ENCODE results near the gene NUSAP1. TPM values are rescaled to one million over a fixed set of nuclear protein-coding genes. Genes with fewer than 3 reads are reported as not detected.

The NUSAP1 gene
- total RNA-seq, 1 experiment from 2014 or later, result 146 TPM

- CTCF ChIA-PET, result no interaction called here
Measured at GRCh38 chr15:41340189-41340695, 7.6 kb downstream of the NUSAP1 start.

More at GRCh38 chr15:41340189-41340695, 7.6 kb downstream of the NUSAP1 start:
- Histone ChIP-seq H3K4me3 (replicated peaks in 1 of 2; ENCODE audit: low read depth in 1 of 2, low read length in 2 of 2) (no peak overlapping the region), H3K4me1 (ENCODE audit: control insufficient read depth in 1 of 2, insufficient read depth in 2 of 2, low read length in 2 of 2) (no peaks in the 10 kb centered on the region), H3K27ac (ENCODE audit: low read depth, low read length) (no peak overlapping the region), H3K36me3 (ENCODE audit: control insufficient read depth in 1 of 2, insufficient read depth in 2 of 2, low read length in 2 of 2) (peaks cover 34 to 56% of the 10 kb centered on the region in 2 experiments), H4K20me1 (ENCODE audit: insufficient read depth) (no peaks in the 10 kb centered on the region; the same call in 1 of the 2 replicates), H3K9me2 (ENCODE audit: insufficient read depth) (no peaks in the 10 kb centered on the region), H3K79me2 (ENCODE audit: insufficient read depth, low read length) (peaks cover 98% of the 10 kb centered on the region), H3K4me2 (ENCODE audit: low read length) (no peak overlapping the region), H3K9ac (ENCODE audit: low read length) (no peak overlapping the region), H3K9me3 (ENCODE audit: control insufficient read depth in 1 of 2, insufficient read depth in 1 of 2, low read depth in 1 of 2, low read length in 2 of 2) (no peaks in the 10 kb centered on the region), H2AFZ (ENCODE audit: low read depth, low read length, poor library complexity, severe bottlenecking) (no peak overlapping the region), H3K27me3 (ENCODE audit: insufficient read depth, low read length) (no peaks in the 10 kb centered on the region)
- ChIA-PET RAD21 (ENCODE audit: low non-redundant PET in 1 of 2, low total read pairs in 2 of 2, uncharacterized antibody in 2 of 2, unreplicated experiment in 2 of 2) (interaction anchor here in 1 of 2 experiments (0.6 kb wide), 1 partner anchor 58 kb away, joined by 3 read pairs; no protein-coding TSS in a partner anchor), POLR2A (no interaction called here)
- intact Hi-C loops (cut with micrococcal nuclease), result no loop called here
- DNase-seq (ENCODE audit: low read depth, low spot score) (no peak), ATAC-seq (no peak)
- TF ChIP-seq CEBPB (IDR thresholded peaks at IDR 0.05; ENCODE audit: low read depth) (no peak), MAX (IDR thresholded peaks at IDR 0.05) (no peak), POLR2A (IDR thresholded peaks at IDR 0.05; ENCODE audit: borderline replicate concordance, extremely low read depth, insufficient read depth, insufficient read length) (no peak), TCF7L2 (IDR thresholded peaks at IDR 0.05; ENCODE audit: borderline replicate concordance, extremely low read depth, insufficient read depth, insufficient read length) (no peak), EGR1 (IDR thresholded peaks at IDR 0.05; ENCODE audit: low read depth) (no peak), SRF (IDR thresholded peaks at IDR 0.05; ENCODE audit: low read depth) (no peak)
- TF ChIP-seq, protein P1, sequence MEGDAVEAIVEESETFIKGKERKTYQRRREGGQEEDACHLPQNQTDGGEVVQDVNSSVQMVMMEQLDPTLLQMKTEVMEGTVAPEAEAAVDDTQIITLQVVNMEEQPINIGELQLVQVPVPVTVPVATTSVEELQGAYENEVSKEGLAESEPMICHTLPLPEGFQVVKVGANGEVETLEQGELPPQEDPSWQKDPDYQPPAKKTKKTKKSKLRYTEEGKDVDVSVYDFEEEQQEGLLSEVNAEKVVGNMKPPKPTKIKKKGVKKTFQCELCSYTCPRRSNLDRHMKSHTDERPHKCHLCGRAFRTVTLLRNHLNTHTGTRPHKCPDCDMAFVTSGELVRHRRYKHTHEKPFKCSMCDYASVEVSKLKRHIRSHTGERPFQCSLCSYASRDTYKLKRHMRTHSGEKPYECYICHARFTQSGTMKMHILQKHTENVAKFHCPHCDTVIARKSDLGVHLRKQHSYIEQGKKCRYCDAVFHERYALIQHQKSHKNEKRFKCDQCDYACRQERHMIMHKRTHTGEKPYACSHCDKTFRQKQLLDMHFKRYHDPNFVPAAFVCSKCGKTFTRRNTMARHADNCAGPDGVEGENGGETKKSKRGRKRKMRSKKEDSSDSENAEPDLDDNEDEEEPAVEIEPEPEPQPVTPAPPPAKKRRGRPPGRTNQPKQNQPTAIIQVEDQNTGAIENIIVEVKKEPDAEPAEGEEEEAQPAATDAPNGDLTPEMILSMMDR (IDR thresholded peaks at IDR 0.05 in 2 of 3, conservative IDR thresholded peaks at IDR 0.05 in 1 of 3; ENCODE audit: borderline replicate concordance in 1 of 3, insufficient read depth in 1 of 3, low read depth in 2 of 3, low read length in 2 of 3), result no peak
- BruUV-seq (replicated peaks), result no TSS peak

Data from HCT116 (cell line).